Glomerular visceral epithelial cell (primary cell): Measurements from ENCODE around the gene NDUFV2.
"Not testable (repeated sequence)": the region's sequence is repeated elsewhere in the genome, so short reads cannot be mapped to it uniquely, and the experiment has no call there.

Experiments
- DNase-seq: peaks from one replicate; pipeline ENCODE4 v3.0.0-alpha.2; 2016; ENCODE audit errors: extremely low spot score

The NDUFV2 gene

DNA sequence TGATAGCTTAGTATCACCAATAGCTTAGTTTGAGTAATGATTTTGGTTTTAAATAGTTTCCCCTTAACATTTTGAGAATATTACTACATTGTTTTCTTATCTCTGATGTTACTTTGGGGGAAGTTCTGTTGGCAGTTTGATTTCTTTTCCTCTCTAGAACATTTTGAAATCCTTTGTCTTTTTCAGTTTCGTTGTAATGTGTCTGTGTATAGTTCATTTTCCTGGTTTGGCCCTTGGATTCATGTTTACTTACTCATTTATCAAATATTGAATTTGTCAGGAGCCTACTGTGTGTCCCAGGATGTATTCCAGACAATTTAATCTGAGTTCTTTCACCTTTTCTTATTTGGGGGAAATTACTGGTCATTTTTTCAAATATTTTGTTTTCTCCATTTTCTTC, 50.8 kb downstream of the NDUFV2 start:
- DNase-seq = no peak

DNA sequence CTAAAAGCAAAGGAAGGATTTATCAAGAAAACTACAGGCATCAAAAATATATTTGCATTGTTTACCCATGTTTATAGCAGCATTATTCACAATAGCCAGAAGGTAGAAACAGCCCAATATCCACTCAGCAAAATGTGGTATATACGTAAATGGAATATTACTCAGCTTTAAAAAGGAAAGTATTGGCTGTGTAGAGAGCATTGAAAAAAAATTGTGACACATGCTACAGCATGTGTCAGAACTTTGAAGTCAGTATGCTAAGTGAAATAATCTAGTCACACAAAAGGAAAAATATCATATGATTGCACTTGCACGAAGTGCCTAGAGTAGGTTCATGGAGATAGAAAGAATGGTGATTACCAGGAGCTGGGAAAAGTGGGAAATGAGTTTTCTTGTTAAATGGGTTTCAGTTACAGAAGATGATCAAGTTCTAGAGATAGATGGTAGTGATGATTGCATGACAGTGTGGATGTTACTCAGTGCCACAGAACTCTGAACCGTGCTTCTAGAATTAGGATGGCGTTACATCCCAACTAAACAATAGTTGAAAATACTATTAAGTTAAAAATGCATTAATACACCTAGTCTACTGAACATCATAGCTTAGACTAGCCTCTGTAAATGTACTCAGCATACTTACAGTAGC, 54.2 kb downstream of the NDUFV2 start:
- DNase-seq = no peak

DNA sequence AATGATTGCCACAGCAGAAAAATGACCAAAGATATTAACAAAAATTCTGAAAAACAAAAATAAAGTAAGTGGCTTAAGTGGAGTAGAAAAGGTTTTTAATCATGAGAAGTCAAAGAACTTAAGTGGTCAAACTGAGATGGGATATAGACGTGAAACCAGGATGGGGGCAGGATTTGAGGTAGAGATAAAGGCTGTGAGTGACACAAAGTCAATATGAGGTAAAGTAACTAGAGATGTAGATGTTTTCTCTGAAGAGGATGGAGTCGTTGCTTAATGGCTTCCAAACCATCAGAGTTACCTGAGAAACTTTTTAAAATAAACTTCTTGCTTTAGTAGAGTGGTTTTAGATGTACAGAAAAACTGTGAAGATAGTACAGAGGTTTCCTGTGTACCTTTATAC, 55.3 kb downstream of the NDUFV2 start:
- DNase-seq = no peak

DNA sequence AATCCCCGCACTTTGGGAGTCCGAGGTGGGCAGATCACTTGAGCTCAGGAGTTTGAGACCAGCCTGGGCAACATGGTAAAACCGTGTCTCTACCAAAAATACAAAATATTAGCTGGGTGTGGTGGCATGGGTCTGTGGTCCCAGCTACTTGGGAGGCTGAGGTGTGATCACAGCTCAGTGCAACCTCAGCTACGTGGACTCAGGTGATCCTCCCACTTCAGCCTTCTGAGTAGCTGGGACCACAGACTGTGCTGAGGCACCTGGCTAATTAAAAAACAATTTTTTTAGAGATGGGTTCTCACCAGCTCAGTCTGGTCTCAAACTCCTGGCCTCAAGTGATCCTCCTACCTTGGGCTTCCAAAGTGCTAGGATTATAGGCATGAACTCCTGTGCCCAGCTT, 57.5 kb downstream of the NDUFV2 start:
- no peak for DNase-seq

DNA sequence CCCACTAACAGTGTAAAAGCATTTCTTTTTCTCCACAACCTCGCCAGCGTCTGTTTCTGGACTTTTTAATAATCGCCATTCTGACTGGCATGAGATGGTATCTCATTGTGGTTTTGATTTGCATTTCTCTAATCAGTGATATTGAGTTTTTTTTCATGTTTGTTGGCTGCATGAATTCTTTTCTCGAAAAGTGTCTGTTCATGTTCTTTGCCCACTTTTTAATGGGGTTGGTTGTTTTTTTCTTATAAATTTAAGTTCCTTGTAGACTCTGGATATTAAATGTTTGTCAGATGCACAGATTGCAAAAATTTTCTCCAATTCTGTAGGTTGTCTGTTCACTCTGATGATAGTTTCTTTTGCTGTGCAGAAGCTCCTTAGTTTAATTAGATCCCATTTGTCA, 60.2 kb downstream of the NDUFV2 start:
- not testable (repeated sequence) for DNase-seq

DNA sequence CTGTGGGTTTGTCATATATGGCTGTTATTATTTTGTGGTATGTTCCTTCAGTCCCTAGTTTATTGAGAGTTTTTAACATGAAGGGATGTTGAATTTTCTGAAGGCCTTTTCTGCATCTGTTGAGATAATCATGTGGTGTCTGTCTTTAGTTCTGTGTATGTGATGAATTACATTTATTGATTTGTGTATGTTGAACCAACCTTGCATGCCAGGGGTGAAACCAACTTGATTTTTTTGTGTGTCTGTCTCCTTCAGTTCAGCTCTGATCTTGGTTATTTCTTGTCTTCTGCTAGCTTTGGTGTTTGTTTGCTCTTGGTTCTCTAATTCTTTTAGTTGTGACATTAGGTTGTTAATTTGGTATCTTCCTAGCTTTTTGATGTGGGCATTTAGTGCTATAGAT, 61.6 kb downstream of the NDUFV2 start:
- DNase-seq = not testable (repeated sequence)

DNA sequence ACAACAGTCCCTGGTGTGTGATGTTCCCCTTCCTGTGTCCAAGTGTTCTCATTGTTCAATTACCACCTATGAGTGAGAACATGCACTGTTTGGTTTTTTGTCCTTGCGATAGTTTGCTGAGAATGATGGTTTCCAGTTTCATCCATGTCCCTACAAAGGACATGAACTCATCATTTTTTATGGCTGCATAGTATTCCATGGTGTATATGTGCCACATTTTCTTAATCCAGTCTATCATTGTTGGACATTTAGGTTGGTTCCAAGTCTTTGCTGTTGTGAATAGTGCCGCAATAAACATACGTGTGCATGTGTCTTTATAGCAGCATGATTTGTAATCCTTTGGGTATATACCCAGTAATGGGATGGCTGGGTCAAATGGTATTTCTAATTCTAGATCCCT, 63.4 kb downstream of the NDUFV2 start:
- DNase-seq = not testable (repeated sequence)

DNA sequence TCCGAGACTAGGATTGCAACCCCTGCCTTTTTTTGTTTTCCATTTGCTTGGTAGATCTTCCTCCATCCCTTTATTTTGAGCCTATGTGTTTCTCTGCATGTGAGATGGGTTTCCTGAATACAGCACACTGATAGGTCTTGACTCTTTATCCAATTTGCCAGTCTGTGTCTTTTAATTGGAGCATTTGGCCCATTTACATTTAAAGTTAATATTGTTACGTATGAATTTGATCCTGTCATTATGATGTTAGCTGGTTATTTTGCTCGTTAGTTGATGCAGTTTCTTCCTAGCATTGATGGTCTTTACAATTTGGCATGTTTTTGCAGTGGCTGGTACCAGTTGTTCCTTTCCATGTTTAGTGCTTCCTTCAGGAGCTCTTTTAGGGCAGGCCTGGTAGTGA, 67.0 kb downstream of the NDUFV2 start:
- DNase-seq = not testable (repeated sequence)

DNA sequence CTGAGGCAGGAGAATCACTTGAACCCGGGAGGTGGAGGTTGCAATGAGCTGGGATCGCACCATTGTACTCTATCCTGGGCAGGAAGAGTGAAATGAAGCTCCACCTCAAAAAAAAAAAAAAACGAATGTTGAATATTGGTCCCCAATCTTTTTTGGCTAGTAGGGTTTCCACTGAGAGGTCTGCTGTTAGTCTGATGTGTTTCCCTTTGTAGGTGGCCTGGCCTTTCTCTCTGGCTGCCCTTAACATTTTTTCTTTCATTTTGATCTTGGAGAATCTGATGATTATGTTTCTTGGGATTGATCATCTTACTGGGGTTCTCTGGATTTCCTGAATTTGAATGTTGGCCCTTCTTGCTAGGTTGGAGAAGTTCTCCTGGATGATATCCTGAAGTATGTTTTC, 69.4 kb downstream of the NDUFV2 start:
- DNase-seq = not testable (repeated sequence)

DNA sequence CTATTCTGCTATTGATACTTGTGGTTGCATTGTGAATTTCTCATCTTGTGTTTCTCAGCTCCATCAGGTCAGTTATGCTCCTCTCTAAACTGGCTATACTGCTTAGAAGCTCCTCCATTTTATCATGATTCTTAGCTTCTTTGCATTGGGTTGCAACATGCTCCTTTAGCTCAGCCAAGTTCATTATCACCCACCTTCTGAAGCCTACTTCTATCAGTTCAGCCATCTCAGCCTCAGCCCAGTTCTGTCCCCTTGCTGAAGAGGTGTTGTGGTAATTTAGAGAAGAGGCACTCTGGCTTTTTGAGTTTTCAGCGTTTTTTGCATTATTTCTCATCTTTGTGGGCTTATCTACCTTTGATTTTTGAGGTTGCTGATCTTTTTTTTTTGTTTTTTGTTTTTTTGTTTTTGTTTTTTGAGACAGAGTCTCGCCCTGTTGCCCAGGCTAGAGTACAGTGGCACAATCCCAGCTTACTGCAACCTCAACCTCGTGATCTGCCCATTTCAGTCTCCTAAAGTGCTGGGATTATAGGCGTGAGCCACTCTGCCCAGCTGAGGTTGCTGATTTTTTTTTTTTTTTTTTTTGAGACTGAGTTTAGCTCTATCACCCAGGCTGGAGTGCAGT, 70.1 kb downstream of the NDUFV2 start:
- DNase-seq = no peak

DNA sequence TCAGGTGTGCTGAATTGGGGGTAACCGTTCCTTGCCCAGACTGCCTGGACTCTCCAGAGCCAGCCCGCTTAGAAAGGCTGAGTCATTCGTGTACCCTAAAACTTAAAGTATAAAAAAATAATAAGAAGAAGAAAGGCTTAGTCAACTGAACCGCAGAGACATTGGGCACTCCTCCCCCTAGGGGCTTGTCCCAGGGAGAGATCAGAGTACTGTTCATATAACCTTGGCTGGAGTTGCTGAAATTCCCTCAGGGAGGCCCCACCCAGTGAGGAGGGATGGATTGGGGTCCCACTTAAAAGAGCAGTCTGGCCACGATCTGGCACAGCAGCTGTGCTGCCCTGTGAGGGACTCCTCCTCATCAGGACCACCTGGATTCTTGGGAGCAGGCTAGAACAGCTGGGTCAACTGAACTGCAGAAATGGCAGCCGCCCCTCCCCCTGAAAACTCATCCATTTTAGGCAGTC, 71.3 kb downstream of the NDUFV2 start:
- DNase-seq = no peak

DNA sequence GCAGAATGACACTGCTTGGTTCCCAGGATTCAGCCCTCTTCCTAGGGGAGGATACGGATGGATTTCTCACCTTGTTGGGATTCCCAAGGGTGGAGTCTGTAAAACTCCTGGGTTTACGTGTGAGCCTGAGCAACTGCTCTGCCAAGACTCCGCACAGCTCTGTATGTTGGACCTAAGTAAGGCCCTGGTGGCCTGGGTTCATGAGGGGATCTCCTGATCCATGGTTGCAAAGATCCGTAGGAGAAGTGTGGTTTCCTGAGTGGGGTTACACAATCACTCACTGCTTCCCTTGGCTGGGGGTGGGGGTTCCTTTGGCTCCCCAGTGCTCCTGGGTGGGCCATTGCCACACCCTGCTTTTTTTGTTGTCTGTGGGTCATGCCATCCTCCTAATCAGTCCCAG, 71.8 kb downstream of the NDUFV2 start:
- DNase-seq = no peak

DNA sequence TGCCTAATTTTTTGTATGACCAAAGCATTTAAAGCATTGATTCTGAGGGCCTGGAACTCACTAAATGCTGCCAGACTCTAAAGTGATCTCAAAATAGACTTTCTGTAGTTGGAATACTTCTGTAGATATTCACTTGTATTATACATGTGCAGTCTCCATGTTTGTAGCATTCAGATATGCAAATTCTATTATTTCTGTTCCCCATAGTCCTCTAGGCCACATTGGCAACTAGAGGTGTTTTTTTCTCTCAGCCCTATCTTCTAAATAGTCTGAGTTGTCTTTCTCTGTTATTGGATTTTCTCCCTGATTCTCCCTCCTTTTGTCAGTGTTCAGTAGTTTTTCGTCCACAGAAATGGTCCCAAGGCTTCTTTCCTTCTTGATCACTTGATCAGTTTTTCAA, 72.6 kb downstream of the NDUFV2 start:
- DNase-seq = no peak

DNA sequence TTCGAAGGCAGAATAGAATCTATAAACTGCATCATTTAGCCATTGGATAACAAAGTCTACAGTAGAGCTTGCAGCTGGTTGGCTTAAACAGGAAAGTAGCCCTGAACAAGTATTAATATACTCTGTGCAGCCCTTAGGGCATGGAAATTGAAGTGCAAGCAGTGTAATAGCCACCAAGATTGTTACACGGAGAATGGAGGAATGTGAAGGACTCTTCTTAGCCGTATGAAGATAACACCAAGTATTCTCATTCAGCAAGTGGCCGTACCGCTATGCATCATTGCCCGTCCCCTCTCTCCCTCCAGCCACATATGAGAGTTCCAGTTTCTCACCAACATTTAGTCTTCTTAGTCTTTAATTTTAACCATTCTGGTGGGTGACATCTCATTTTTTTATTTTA, 74.5 kb downstream of the NDUFV2 start:
- DNase-seq = no peak

DNA sequence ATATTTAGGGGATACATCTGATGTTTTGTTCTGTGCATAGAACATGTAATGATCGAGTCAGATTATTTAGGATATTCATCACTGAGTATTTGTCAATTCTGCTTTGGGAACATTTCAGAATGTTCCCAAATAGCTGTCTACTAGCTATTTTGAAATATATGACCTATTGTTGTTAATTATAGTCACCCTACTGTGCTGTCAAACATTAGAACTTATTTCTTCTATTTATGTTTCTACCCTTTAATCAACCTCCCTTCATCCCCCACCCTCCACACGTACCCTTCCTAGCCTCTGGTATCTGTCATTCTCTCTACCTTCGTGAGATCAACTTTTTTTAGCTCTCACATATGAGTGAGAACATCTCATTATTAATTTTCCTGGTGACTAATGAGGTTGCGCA, 75.0 kb downstream of the NDUFV2 start:
- no peak for DNase-seq

DNA sequence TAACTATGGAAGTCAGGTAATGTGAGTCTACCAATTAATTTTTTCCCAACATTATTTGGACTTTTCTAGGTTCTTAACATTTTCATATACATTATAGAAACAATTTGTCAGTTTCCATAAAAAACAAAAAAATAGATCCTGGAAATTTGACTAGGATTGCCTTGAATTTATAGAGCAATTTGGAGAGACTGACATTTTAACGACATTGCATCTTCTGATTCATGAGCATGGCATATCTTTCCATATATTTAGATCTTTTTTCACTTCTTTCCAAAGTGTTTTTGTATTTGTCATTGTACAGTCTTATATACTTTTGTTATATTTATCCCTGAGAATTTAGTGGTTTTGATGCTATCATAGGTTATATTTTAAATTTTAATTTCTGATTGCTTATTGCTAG, 76.1 kb downstream of the NDUFV2 start:
- no peak for DNase-seq

DNA sequence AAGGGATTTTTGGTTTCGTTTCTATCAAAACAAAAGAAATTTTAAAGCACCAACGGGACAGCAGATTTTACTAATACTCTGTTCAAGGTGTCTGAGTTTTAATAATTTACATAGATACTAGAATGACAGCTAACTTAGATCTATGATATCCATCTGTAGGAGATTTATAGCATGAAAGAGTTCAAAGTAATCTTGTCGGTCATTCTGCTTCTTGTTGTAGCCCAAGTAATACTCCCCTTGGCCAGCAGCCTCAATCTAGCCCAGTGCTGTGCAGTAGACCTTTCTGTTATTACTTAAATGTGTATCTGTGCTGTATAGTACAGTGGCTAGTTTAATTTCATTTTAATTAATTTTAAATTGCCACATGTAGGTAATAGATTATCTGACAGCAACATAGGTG, 78.8 kb downstream of the NDUFV2 start:
- no peak for DNase-seq

DNA sequence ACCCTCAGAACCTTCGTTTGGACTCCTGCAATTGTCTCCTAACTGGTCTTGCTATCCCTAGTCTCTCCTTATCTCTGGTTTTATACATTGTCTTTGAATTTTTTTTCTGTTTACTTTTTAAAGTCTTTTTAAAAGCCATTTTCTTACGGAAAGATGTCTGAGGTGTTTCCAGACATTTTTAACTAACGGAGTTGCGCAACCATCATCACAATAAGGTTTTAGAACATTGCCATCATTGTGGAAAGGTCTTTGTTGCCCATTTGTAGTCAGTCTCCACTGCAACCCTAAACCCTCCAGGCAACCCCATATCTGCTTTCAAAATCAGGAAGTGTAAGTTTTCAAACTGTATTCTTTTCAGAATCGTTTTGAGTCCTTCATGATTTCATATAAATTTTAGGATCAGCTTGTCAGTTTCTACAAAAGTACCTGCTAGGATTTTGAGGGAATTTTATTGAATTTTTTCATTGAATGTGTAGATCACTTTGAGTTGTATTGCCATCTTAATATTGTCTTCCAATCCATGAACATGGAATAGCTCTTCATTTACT, 80.4 kb downstream of the NDUFV2 start:
- no peak for DNase-seq
